K562 (cell line): Measurements from ENCODE around the gene TCEA3. TPM values are rescaled to one million over a fixed set of nuclear protein-coding genes. Genes with fewer than 3 reads are reported as not detected.

Experiments
- ARID4B ChIP-seq: sonication (generic); formaldehyde crosslinking; IDR thresholded peaks from 2 replicates; pipeline ENCODE4 v1.8.0; 2022; ENCODE audit warnings: mild to moderate bottlenecking, missing genetic modification reagents
- CBX1 ChIP-seq: sonication (generic); IDR thresholded peaks from 2 replicates; pipeline ENCODE4 v1.6.1; 2016; ENCODE audit warnings: antibody characterized with exemption, low read depth, mild to moderate bottlenecking
- CBX3 ChIP-seq, 2 experiments: IDR thresholded peaks; 1 replicate in 1 of 2; 2 replicates in 1 of 2; pipeline ENCODE4 v1.6.1; 2012; ENCODE audit warnings: inconsistent platforms in 2 of 2, low read length in 2 of 2, borderline replicate concordance in 1 of 2, control low read depth in 1 of 2
- CHAMP1 ChIP-seq: fragments of 450-650 bp; IDR thresholded peaks from 2 replicates; pipeline ENCODE4 v1.6.1; 2016; ENCODE audit warnings: mild to moderate bottlenecking
- DDX20 ChIP-seq: fragments of 450-650 bp; IDR thresholded peaks from 2 replicates; pipeline ENCODE4 v1.6.1; 2016; ENCODE audit warnings: missing genetic modification characterization, low read depth, mild to moderate bottlenecking, missing compliant biosample characterization, moderate library complexity
- KDM1A ChIP-seq, 2 experiments: fragments of 450-650 bp; IDR thresholded peaks; 2 replicates each; pipeline ENCODE4 v1.6.1; 2016; ENCODE audit warnings: mild to moderate bottlenecking in 2 of 2
- MBD1 ChIP-seq: fragments of 250-450 bp; sonication (Bioruptor Pico); IDR thresholded peaks from 2 replicates; pipeline ENCODE4 v1.8.0; 2022; ENCODE audit warnings: inconsistent platforms
- MTA3 ChIP-seq: fragments of 450-650 bp; formaldehyde crosslinking; IDR thresholded peaks from 2 replicates; pipeline ENCODE4 v1.6.1; 2017; ENCODE audit warnings: mild to moderate bottlenecking, borderline replicate concordance
- NFATC3 ChIP-seq: fragments of 450-650 bp; IDR thresholded peaks from 2 replicates; pipeline ENCODE4 v1.6.1; 2017; ENCODE audit warnings: mild to moderate bottlenecking
- RBM25 ChIP-seq: fragments of 200-400 bp; formaldehyde crosslinking; IDR thresholded peaks from 2 replicates; pipeline ENCODE4 v1.6.1; 2018; ENCODE audit warnings: low read length, low read depth, moderate library complexity; ENCODE audit not compliant: severe bottlenecking
- SMAD4 ChIP-seq: fragments of 250-450 bp; sonication (Bioruptor Pico); conservative IDR thresholded peaks from 2 replicates; pipeline ENCODE4 v1.8.0; 2021; ENCODE audit warnings: inconsistent platforms, mild to moderate bottlenecking, moderate library complexity
- TEAD4 ChIP-seq, 2 experiments: sonication (generic) in 1 of 2; formaldehyde crosslinking in 1 of 2; IDR thresholded peaks; 2 replicates each; pipeline versions ENCODE4 v1.6.1 to v1.8.0; 2012 to 2022; ENCODE audit warnings: borderline replicate concordance in 1 of 2, inconsistent platforms in 1 of 2, low read length in 1 of 2, mild to moderate bottlenecking in 1 of 2, missing genetic modification reagents in 1 of 2
- TSHZ1 ChIP-seq: fragments of 250-450 bp; sonication (Bioruptor Pico); IDR thresholded peaks from 2 replicates; pipeline ENCODE4 v1.4.0; 2020; ENCODE audit warnings: mild to moderate bottlenecking, moderate library complexity
- XRCC3 ChIP-seq: fragments of 450-650 bp; IDR thresholded peaks from 2 replicates; pipeline ENCODE4 v1.6.1; 2017; ENCODE audit warnings: mild to moderate bottlenecking, moderate library complexity
- ZNF347 ChIP-seq: fragments of 450-650 bp; formaldehyde crosslinking; IDR thresholded peaks from 2 replicates; pipeline ENCODE4 v1.4.0; 2020; ENCODE audit warnings: low read depth, mild to moderate bottlenecking, moderate library complexity
- polyA plus RNA-seq, 8 experiments: library from polyadenylated mRNA; depleted of rRNA in 4 of 8; stranded (reverse) in 5 of 8; unstranded in 3 of 8; fragments of >200 nt; fragmentation: Nextera tagmentation in 2 of 8; fragmentation: Illumina TruSeq in 1 of 8; extraction: Ambion mirVana in 2 of 8; extraction: Trizol in 1 of 8; gene quantifications; 2 replicates each; pipeline versions ENCODE4 v1.2.1 to v1.2.3, GENCODE V29; 2011 to 2014; ENCODE audit warnings: inconsistent platforms in 1 of 8, missing spikeins in 1 of 8
- total RNA-seq, 7 experiments: library from RNA; depleted of rRNA in 6 of 7; stranded (reverse); fragments of >200 nt in 6 of 7; fragmentation: Illumina TruSeq in 2 of 7; extraction: Trizol in 2 of 7; gene quantifications; 2 replicates each; pipeline versions ENCODE4 v1.2.1 to v1.2.3, GENCODE V29; 2011 to 2021; ENCODE audit warnings: low replicate concordance in 1 of 7

TCEA3 gene
- total and polyA plus RNA-seq, 9 of the 15 experiments (the other 6 are each of a cell fraction or from before 2014, with no cell fraction given) = 0.03 to 0.55 (median 0.36) TPM

GRCh38 chr1:23362218-23362713 lies 62.3 kb downstream of the TCEA3 start (continued):
- TF ChIP-seq TSHZ1 = 0 out of 2 replicates have a peak, but pooled peaks have one; percentile 32
- no peak for TF ChIP-seq ZNF347 (CRISPR knock-in tag)
- no peak for TF ChIP-seq DDX20
- peak; percentile 98 for TF ChIP-seq CBX1
- peak; percentile 91; the same call in 1 of the 2 replicates for TF ChIP-seq MTA3
- TF ChIP-seq CHAMP1 = 0 out of 2 replicates have a peak, but pooled peaks have one; percentile 26
- TF ChIP-seq NFATC3 = no peak
- peak; percentile 56 to 75; a peak in 2 of 4 replicates for TF ChIP-seq KDM1A (IDR thresholded peaks at IDR 0.05)
- peak; percentile 59; the same call in 1 of the 2 replicates for TF ChIP-seq TEAD4 (IDR thresholded peaks at IDR 0.05; ENCODE audit: low read length)
- TF ChIP-seq TEAD4 (CRISPR knock-in tag; IDR thresholded peaks at IDR 0.05; ENCODE audit: borderline replicate concordance) = no peak
- TF ChIP-seq XRCC3 = peak; percentile 99
- TF ChIP-seq RBM25 = peak; percentile 85
- TF ChIP-seq ARID4B (CRISPR knock-in tag) = no peak
- peak; percentile 53; the same call in 1 of the 2 replicates for TF ChIP-seq SMAD4
- TF ChIP-seq MBD1 (CRISPR knock-in tag) = 0 out of 2 replicates have a peak, but pooled peaks have one; percentile 48
- peak; percentile 91 to 97 for TF ChIP-seq CBX3 (IDR thresholded peaks at IDR 0.05; ENCODE audit: borderline replicate concordance in 1 of 2, low read length in 2 of 2)
